ENCODE data around the gene YJU2.

GRCh38 chr19:4277191-4277696 lies 30.4 kb downstream of the YJU2 start:
- TF ChIP-seq, protein P1, sequence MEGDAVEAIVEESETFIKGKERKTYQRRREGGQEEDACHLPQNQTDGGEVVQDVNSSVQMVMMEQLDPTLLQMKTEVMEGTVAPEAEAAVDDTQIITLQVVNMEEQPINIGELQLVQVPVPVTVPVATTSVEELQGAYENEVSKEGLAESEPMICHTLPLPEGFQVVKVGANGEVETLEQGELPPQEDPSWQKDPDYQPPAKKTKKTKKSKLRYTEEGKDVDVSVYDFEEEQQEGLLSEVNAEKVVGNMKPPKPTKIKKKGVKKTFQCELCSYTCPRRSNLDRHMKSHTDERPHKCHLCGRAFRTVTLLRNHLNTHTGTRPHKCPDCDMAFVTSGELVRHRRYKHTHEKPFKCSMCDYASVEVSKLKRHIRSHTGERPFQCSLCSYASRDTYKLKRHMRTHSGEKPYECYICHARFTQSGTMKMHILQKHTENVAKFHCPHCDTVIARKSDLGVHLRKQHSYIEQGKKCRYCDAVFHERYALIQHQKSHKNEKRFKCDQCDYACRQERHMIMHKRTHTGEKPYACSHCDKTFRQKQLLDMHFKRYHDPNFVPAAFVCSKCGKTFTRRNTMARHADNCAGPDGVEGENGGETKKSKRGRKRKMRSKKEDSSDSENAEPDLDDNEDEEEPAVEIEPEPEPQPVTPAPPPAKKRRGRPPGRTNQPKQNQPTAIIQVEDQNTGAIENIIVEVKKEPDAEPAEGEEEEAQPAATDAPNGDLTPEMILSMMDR (IDR thresholded peaks at IDR 0.05): no peak
- no peak for TF ChIP-seq POLR2AphosphoS5 (IDR thresholded peaks at IDR 0.05)

All from esophagus muscularis mucosa (tissue), 3 donors.